ENCODE measurements around the gene LANCL2.

LANCL2 gene

DNA sequence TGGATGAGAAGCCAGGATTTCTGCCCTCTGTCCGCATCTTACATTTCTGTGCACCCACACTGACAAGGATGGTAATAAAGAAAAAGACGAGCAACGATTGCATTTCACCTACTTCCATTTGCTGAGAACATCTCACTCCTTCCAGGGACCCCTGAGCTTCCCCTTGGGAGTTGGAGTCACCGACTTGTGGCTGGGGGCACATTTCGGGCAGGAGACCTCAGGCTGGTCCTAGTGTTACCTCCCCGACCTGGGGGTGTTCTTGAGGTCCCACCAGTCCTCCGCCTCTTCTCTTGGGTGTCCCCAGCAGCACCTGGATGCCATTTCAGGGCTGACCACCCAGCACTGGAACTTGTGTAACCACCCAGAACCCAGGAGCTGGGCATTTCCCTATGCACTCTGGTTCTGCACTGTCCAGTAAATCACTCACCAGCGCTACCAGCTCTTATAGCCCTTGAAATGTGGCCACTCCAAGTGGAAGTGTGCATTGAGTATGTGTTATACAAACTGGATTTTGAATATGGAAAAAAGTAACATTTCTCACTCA lies 84.9 kb downstream of the LANCL2 start:
- POLR2A ChIA-PET, result interaction anchor here (0.5 kb wide), 1 partner anchor 493 kb away, joined by 5 read pairs; no protein-coding TSS in a partner anchor

DNA sequence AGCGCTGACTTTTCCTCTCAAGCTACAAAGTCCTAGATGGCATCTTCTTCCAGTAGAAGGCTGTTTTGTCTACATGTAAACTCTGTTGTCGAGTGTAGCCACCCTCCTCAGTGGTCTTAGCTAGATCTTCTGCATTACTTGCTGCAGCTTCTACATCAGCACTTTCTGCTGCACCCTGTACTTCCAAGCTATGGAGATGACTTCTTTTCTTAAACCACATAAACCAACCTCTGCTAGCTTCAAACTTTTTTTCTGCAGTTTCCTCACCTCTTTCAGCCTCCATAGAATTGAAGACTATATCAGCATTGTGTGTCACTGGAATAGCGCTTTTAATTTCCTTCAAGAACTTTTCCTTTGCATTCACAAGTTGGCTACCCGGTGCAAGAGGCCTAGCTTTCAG lies 87.8 kb downstream of the LANCL2 start:
- 100% methylated on average over 3 of the region's 4 CpGs for WGBS (ENCODE audit: insufficient coverage)
- no peak overlapping the region for H3K4me3 ChIP-seq (ENCODE audit: control insufficient read depth in 1 of 7, extremely low read depth in 1 of 7, insufficient read depth in 4 of 7, low read depth in 2 of 7, low read length in 6 of 7)
- POLR2A ChIA-PET, result no interaction called here
- no peak overlapping the region for H3K27ac ChIP-seq (ENCODE audit: insufficient read depth in 1 of 2, low read depth in 1 of 2, low read length in 2 of 2, poor library complexity in 1 of 2, severe bottlenecking in 2 of 2)
- peaks cover 0 to 4% (median 0%) of the 10 kb centered on the region in 4 experiments for H3K4me1 ChIP-seq (ENCODE audit: control extremely low read depth in 1 of 4, control insufficient read depth in 4 of 4, insufficient read depth in 4 of 4, low read length in 3 of 4)
- H3K9me3 ChIP-seq (ENCODE audit: control extremely low read depth in 1 of 5, control insufficient read depth in 4 of 5, insufficient read depth in 2 of 5, low read depth in 1 of 5, low read length in 4 of 5), result no peaks in the 10 kb centered on the region
- CTCF ChIA-PET, result no interaction called here
- no peaks in the 10 kb centered on the region for H3K36me3 ChIP-seq (ENCODE audit: control insufficient read depth in 4 of 4, insufficient read depth in 4 of 4, low read length in 3 of 4)
- no peak for DNase-seq
- peaks cover 0 to 21% (median 6%) of the 10 kb centered on the region in 5 experiments for H3K27me3 ChIP-seq (replicated peaks in 2 of 5; ENCODE audit: control insufficient read depth in 4 of 5, insufficient read depth in 5 of 5, low read length in 4 of 5)

More for the DNA sequence above, 84.9 kb downstream of the LANCL2 start:
- Histone ChIP-seq H3K9me3 (ENCODE audit: control extremely low read depth in 1 of 5, control insufficient read depth in 4 of 5, insufficient read depth in 2 of 5, low read depth in 1 of 5, low read length in 4 of 5) (peaks cover 0 to 5% (median 0%) of the 10 kb centered on the region in 5 experiments), H3K36me3 (ENCODE audit: control insufficient read depth in 4 of 4, insufficient read depth in 4 of 4, low read length in 3 of 4) (no peaks in the 10 kb centered on the region), H3K4me1 (ENCODE audit: control extremely low read depth in 1 of 4, control insufficient read depth in 4 of 4, insufficient read depth in 4 of 4, low read length in 3 of 4) (peaks cover 0 to 4% (median 0%) of the 10 kb centered on the region in 4 experiments), H3K27me3 (replicated peaks in 2 of 5; ENCODE audit: control insufficient read depth in 4 of 5, insufficient read depth in 5 of 5, low read length in 4 of 5) (peaks cover 0 to 24% (median 6%) of the 10 kb centered on the region in 5 experiments), H3K27ac (ENCODE audit: insufficient read depth in 1 of 2, low read depth in 1 of 2, low read length in 2 of 2, poor library complexity in 1 of 2, severe bottlenecking in 2 of 2) (no peak overlapping the region), H3K4me3 (ENCODE audit: control insufficient read depth in 1 of 7, extremely low read depth in 1 of 7, insufficient read depth in 4 of 7, low read depth in 2 of 7, low read length in 6 of 7) (no peak overlapping the region)
- no peak for DNase-seq
- CTCF ChIA-PET, result no interaction called here
- WGBS (ENCODE audit: insufficient coverage), result 93% methylated on average over 7 of the region's 8 CpGs

DNA sequence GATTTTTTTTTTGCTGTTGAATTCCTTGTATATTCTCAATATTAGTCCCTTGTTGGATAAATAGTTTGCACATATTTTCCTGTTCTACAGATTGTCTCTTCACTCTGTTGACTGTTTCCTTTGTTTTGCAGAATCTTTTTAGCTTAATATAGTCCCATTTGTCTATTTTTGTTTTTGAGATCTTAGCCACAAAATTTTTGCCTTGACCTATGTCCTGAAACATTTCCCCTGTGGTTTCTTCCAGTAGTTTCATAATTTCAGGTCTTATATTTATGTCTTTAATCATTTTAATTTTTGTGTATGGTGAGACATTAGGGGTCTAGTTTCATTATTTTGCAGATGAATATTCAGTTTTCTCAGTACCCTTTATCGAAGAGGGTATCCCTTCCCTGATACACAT lies 92.7 kb downstream of the LANCL2 start:
- no peak overlapping the region for H3K4me3 ChIP-seq (ENCODE audit: control insufficient read depth in 1 of 7, extremely low read depth in 1 of 7, insufficient read depth in 4 of 7, low read depth in 2 of 7, low read length in 6 of 7)
- ChIA-PET POLR2A (no interaction called here), CTCF (no interaction called here)
- H3K27ac ChIP-seq (ENCODE audit: insufficient read depth in 1 of 2, low read depth in 1 of 2, low read length in 2 of 2, poor library complexity in 1 of 2, severe bottlenecking in 2 of 2), result no peak overlapping the region
- H3K4me1 ChIP-seq (ENCODE audit: control extremely low read depth in 1 of 4, control insufficient read depth in 4 of 4, insufficient read depth in 4 of 4, low read length in 3 of 4), result no peaks in the 10 kb centered on the region
- H3K9me3 ChIP-seq (ENCODE audit: control extremely low read depth in 1 of 5, control insufficient read depth in 4 of 5, insufficient read depth in 2 of 5, low read depth in 1 of 5, low read length in 4 of 5), result peaks cover 0 to 8% (median 3%) of the 10 kb centered on the region in 5 experiments
- WGBS (ENCODE audit: insufficient coverage), result 100% methylated on average over 1 of the region's 1 CpG
- H3K27me3 ChIP-seq (replicated peaks in 2 of 5; ENCODE audit: control insufficient read depth in 4 of 5, insufficient read depth in 5 of 5, low read length in 4 of 5), result no peaks in the 10 kb centered on the region
- DNase-seq, result no peak
- no peaks in the 10 kb centered on the region for H3K36me3 ChIP-seq (ENCODE audit: control insufficient read depth in 4 of 4, insufficient read depth in 4 of 4, low read length in 3 of 4)

DNA sequence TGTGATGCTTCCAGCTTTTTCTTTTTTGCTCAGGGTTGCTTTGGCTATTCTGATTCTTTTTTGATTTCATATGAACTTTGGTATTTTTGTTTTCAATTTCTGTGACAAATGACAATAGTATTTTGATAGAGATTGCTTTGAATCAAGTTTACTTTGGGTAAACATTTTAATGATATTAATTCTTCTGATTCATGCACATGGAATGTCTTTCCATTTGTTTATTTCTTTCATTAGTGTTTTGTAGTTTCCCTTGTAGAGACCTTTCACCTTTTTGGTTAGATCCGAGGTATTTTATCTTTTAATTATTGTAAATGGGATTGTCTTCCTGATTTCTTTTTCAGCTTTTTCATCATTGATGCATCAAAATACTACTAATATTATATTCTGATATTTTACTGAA lies 93.2 kb downstream of the LANCL2 start:
- H3K36me3 ChIP-seq (ENCODE audit: control insufficient read depth in 4 of 4, insufficient read depth in 4 of 4, low read length in 3 of 4), result no peaks in the 10 kb centered on the region
- H3K4me1 ChIP-seq (ENCODE audit: control extremely low read depth in 1 of 4, control insufficient read depth in 4 of 4, insufficient read depth in 4 of 4, low read length in 3 of 4), result no peaks in the 10 kb centered on the region
- ChIA-PET CTCF (no interaction called here), POLR2A (no interaction called here)
- WGBS (ENCODE audit: insufficient coverage), result no CpG with 5 or more reads among the region's 1 CpG
- H3K9me3 ChIP-seq (ENCODE audit: control extremely low read depth in 1 of 5, control insufficient read depth in 4 of 5, insufficient read depth in 2 of 5, low read depth in 1 of 5, low read length in 4 of 5), result peaks cover 0 to 8% (median 3%) of the 10 kb centered on the region in 5 experiments
- H3K4me3 ChIP-seq (ENCODE audit: control insufficient read depth in 1 of 7, extremely low read depth in 1 of 7, insufficient read depth in 4 of 7, low read depth in 2 of 7, low read length in 6 of 7), result no peak overlapping the region
- DNase-seq, result no peak
- no peaks in the 10 kb centered on the region for H3K27me3 ChIP-seq (replicated peaks in 2 of 5; ENCODE audit: control insufficient read depth in 4 of 5, insufficient read depth in 5 of 5, low read length in 4 of 5)
- no peak overlapping the region for H3K27ac ChIP-seq (ENCODE audit: insufficient read depth in 1 of 2, low read depth in 1 of 2, low read length in 2 of 2, poor library complexity in 1 of 2, severe bottlenecking in 2 of 2)

DNA sequence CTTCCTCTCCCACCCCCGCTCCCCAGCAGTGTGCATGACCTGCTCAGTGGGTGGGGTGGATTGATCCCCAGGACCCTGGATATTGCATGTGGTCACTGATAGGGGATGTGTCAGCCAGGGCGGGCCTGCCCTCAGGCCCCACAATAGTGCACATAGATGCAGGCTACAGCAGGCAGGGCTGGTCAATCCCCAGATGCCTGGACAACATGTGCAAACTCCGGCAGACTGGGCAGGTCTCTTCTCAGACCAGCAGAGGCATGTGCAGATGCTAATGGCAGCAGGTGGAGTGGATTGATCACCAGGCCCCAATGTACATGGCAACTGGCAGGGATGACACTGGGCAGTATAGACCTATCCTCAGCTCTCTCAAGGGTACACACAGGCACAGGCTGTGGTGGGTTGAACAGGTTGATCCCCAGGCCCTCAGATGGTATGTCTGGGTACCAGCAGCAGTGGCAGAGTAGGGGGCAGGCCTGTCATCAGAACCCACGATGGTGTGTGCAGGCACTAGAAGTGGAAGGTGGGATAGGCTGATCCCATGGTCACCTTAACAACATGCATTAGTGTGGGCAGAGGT lies 98.6 kb downstream of the LANCL2 start:
- ChIA-PET POLR2A (no interaction called here), CTCF (no interaction called here)
- peaks cover 3 to 15% (median 8%) of the 10 kb centered on the region in 5 experiments for H3K9me3 ChIP-seq (ENCODE audit: control extremely low read depth in 1 of 5, control insufficient read depth in 4 of 5, insufficient read depth in 2 of 5, low read depth in 1 of 5, low read length in 4 of 5)
- H3K4me1 ChIP-seq (ENCODE audit: control extremely low read depth in 1 of 4, control insufficient read depth in 4 of 4, insufficient read depth in 4 of 4, low read length in 3 of 4), result no peaks in the 10 kb centered on the region
- no peaks in the 10 kb centered on the region for H3K27me3 ChIP-seq (replicated peaks in 2 of 5; ENCODE audit: control insufficient read depth in 4 of 5, insufficient read depth in 5 of 5, low read length in 4 of 5)
- H3K4me3 ChIP-seq (ENCODE audit: control insufficient read depth in 1 of 7, extremely low read depth in 1 of 7, insufficient read depth in 4 of 7, low read depth in 2 of 7, low read length in 6 of 7), result no peak overlapping the region
- DNase-seq, result no peak
- H3K27ac ChIP-seq (ENCODE audit: insufficient read depth in 1 of 2, low read depth in 1 of 2, low read length in 2 of 2, poor library complexity in 1 of 2, severe bottlenecking in 2 of 2), result no peak overlapping the region
- peaks cover 0 to 16% (median 7%) of the 10 kb centered on the region in 4 experiments for H3K36me3 ChIP-seq (ENCODE audit: control insufficient read depth in 4 of 4, insufficient read depth in 4 of 4, low read length in 3 of 4)
- WGBS (ENCODE audit: insufficient coverage), result 96% methylated on average over 4 of the region's 4 CpGs

DNA sequence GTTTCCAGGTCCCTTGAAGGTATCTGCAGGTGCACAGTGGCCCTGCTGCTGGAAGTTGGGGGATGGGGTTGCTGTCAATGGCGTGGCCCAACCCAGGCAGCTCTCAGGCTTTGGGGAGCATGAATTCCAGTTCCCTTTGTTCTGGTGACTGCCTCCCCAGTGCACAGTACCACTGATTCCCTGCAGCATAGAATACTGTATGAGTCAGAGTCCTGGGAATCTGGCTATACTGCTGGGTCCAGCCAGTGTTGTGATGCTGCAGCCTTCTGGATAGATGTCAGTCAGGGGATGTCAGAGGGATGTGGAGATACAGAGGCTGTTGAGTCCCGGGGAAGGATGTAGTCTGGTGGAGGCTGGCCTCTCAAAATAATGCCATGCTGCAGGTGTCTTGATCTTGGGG lies 99.3 kb downstream of the LANCL2 start:
- Histone ChIP-seq H3K9me3 (ENCODE audit: control extremely low read depth in 1 of 5, control insufficient read depth in 4 of 5, insufficient read depth in 2 of 5, low read depth in 1 of 5, low read length in 4 of 5) (peaks cover 2 to 12% (median 6%) of the 10 kb centered on the region in 5 experiments), H3K27me3 (replicated peaks in 2 of 5; ENCODE audit: control insufficient read depth in 4 of 5, insufficient read depth in 5 of 5, low read length in 4 of 5) (no peaks in the 10 kb centered on the region), H3K4me1 (ENCODE audit: control extremely low read depth in 1 of 4, control insufficient read depth in 4 of 4, insufficient read depth in 4 of 4, low read length in 3 of 4) (no peaks in the 10 kb centered on the region), H3K27ac (ENCODE audit: insufficient read depth in 1 of 2, low read depth in 1 of 2, low read length in 2 of 2, poor library complexity in 1 of 2, severe bottlenecking in 2 of 2) (no peak overlapping the region), H3K4me3 (ENCODE audit: control insufficient read depth in 1 of 7, extremely low read depth in 1 of 7, insufficient read depth in 4 of 7, low read depth in 2 of 7, low read length in 6 of 7) (no peak overlapping the region), H3K36me3 (ENCODE audit: control insufficient read depth in 4 of 4, insufficient read depth in 4 of 4, low read length in 3 of 4) (peaks cover 0 to 16% (median 7%) of the 10 kb centered on the region in 4 experiments)
- CTCF ChIA-PET, result no interaction called here
- POLR2A ChIA-PET, result no interaction called here
- no peak for DNase-seq
- 90% methylated on average over 2 of the region's 2 CpGs for WGBS (ENCODE audit: insufficient coverage)

DNA sequence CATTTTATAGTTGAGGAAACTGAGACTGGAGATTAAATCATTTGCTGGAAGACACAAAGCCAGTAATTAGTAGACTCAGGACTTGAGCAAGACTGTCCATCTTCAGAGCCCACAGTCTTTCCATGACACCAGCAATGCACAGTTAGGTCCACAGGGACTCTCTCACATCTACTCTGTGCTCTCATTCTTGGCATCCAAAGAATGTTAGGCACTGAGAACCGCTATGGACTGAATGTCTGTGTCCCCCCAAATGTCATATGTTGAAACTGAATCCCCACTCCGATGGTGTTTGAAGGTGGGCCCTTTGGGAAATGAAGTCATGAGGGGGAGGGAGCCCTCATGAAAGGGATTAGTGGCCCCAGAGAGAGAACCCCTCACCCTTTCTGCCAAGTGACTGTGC lies 100.6 kb downstream of the LANCL2 start:
- DNase-seq, result no peak
- CTCF ChIA-PET, result no interaction called here
- Histone ChIP-seq H3K27ac (ENCODE audit: insufficient read depth in 1 of 2, low read depth in 1 of 2, low read length in 2 of 2, poor library complexity in 1 of 2, severe bottlenecking in 2 of 2) (no peak overlapping the region), H3K4me1 (ENCODE audit: control extremely low read depth in 1 of 4, control insufficient read depth in 4 of 4, insufficient read depth in 4 of 4, low read length in 3 of 4) (no peaks in the 10 kb centered on the region), H3K36me3 (ENCODE audit: control insufficient read depth in 4 of 4, insufficient read depth in 4 of 4, low read length in 3 of 4) (peaks cover 0 to 21% (median 7%) of the 10 kb centered on the region in 4 experiments), H3K27me3 (replicated peaks in 2 of 5; ENCODE audit: control insufficient read depth in 4 of 5, insufficient read depth in 5 of 5, low read length in 4 of 5) (no peaks in the 10 kb centered on the region), H3K9me3 (ENCODE audit: control extremely low read depth in 1 of 5, control insufficient read depth in 4 of 5, insufficient read depth in 2 of 5, low read depth in 1 of 5, low read length in 4 of 5) (peaks cover 0 to 12% (median 4%) of the 10 kb centered on the region in 5 experiments), H3K4me3 (ENCODE audit: control insufficient read depth in 1 of 7, extremely low read depth in 1 of 7, insufficient read depth in 4 of 7, low read depth in 2 of 7, low read length in 6 of 7) (no peak overlapping the region)
- POLR2A ChIA-PET, result no interaction called here
- WGBS (ENCODE audit: insufficient coverage), result 100% methylated on average over 2 of the region's 2 CpGs

Measured in common myeloid progenitor, CD34-positive (primary cell).